NOMO-1 treated with DMSO at 0.1 percent for 48 hours (cell line): ENCODE measurements around the gene NTHL1.

ENCODE experiments used
- DNase-seq: peaks from one replicate; lab custom pipeline; 2025; ENCODE audit not compliant: unreplicated experiment; lab: John Stamatoyannopoulos, UW

NTHL1 gene

GRCh38 chr16:2066139-2066538, 18.5 kb upstream of the NTHL1 start:
- DNase-seq, result no peak

- DNase-seq, result no peak
These were observed 16.8 kb upstream of the NTHL1 start for GRCh38 chr16:2064368-2064945.

GRCh38 chr16:2063861-2064260, 16.2 kb upstream of the NTHL1 start:
- DNase-seq, result no peak

DNA sequence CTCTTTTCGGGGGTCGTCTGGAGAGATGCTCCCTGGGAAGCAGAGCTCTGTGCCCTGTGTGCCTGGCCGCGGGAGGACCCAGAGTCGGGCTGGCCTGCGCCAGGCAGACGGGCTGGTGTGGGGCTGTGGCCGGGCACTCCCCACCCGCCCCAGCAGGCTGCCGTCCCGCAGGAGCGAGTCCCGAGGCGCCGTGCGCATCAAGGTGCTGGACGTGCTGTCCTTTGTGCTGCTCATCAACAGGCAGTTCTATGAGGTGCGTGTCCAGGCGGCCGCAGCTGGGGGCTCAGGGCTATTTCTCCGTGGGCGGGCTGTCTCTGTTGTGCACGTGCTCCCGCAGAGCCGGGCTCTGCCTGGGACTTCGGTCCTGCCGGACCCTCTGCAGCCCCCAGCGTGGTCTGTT, 15.2 kb upstream of the NTHL1 start:
- no peak for DNase-seq

DNA sequence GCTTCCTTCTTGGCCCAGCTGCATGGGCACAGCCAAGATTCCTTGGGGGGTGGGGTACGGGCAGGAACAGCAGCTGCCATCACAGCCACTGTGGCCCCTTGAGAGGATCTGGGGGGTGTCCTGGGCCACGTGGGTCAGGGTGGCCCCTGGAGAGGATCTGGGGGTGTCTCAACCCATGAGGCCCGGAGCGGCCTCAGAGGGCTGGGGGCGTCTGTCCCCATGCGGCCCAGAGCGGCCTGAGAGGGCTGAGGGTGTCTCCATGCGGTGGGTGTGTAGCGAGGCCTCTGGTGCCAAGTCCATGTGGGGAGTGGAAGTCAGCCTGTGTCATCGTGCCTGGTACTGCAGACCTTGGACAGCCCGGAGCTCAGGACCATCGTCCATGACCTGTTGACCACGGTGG, 13.9 kb upstream of the NTHL1 start:
- no peak for DNase-seq

DNA sequence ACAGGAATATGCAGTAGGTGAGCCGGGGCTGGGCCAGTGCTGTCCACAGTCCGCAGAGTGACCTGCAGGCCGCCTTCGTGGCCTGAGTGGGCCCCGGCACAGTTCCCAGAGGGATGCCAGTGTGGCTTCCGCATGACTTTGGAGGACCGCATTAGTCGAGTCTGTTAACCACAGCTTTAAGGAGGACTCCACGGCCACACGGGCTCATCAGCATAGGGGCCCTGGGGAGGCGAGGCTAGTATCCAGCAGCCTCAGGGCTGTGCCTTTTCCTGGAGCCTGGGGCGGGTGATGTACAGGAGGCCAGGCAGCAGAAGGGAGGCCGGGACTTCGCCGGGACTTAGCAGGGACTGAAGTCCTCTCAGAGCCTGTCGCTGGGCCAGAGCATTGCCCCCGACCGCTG, 13.4 kb upstream of the NTHL1 start:
- DNase-seq, result no peak

- DNase-seq, result no peak
These were observed 12.7 kb upstream of the NTHL1 start for GRCh38 chr16:2060346-2060745.

DNA sequence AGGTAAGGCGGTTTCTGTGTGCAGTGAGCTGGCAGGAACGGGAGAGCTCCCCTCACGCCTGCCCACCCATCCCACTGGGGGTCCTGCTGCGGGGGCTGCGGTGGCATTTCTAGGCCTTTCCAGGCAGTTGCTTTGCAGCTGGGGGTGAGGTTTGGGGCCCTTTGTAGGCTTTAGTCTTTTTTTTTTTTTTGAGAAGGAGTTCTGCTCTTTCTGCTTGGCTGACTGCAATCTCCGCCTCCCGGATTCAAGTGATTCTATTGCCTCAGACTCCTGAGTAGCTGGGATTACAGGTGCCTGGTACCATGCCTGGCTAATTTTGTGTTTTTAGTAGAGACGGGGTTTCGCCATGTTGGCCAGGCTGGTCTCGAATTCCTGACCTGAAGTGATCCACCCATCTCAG, 11.2 kb upstream of the NTHL1 start:
- DNase-seq, result no peak

DNA sequence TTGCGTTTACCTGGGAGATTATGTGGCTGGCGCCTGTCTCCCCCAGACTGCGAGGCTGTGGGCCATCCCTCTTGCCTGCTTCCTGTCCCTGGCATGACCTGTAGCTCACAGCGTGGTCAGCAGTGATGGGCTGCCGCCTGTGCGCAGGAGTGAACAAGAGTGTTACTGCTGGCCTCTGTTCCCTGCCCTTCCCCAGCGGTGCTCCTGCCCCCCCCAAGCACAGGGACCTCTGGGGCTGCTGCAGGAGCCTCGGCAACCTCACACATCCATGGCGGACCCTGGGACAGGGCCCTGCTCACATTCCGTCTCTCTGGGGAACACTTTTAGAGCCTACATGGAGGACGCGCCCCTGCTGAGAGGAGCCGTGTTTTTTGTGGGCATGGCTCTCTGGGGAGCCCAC, 10.8 kb upstream of the NTHL1 start:
- no peak for DNase-seq

- DNase-seq, result no peak
These were observed 9.8 kb upstream of the NTHL1 start for GRCh38 chr16:2057438-2057837.

DNA sequence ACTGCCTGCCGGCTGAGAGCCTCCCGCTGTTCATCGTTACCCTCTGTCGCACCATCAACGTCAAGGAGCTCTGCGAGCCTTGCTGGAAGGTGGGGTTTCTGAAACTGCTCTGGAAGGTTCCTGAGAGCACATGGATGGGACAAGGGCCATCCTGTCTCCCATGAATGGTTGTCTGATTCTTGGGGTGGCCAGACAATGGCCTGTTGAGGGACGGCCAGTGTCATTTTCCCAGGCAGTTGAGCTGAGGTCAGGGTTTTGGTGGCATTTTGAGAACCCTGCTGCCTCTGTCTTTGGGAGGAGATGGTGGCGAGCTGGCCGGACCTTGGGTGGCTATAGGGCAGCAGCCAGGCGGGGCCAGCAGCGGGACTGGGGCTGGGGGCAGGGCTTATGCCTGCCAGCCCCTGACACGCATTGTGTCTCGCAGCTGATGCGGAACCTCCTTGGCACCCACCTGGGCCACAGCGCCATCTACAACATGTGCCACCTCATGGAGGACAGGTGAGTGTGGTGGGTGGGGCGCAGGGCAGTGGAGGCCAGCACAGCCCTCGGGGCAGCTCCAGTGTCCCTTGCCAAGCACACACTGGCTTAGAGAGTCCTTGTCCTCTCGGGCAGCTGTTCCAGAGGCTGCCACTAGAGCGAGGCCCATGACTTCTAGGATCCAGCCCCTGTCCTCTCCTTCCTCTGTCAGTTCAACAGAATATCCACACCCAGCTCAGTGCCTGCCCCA, 9.2 kb upstream of the NTHL1 start:
- no peak for DNase-seq

- DNase-seq, result no peak
These were observed 8.4 kb upstream of the NTHL1 start for GRCh38 chr16:2056077-2056476.

GRCh38 chr16:2054543-2055245, 7.1 kb upstream of the NTHL1 start:
- DNase-seq, result no peak

DNA sequence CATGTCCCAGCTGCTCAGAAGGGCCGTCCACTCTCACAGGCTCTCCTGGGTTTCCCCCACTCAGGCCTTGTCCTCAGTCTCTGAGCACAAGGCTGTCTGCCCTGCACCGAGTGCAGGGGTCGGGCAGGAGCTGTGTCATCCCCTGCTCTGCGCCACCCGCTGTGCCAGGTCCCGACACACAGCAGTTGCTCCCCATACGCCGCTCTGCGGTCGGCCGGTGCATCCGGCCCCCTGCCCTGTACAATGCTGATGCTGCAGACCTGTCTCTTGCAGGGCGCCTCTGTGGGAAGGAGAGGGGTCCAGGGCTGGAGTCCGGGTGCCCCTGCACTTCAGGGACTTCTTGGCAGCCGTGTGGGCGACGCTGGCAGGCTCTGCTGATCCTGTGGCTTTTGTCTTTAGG, 6.3 kb upstream of the NTHL1 start:
- no peak for DNase-seq

DNA sequence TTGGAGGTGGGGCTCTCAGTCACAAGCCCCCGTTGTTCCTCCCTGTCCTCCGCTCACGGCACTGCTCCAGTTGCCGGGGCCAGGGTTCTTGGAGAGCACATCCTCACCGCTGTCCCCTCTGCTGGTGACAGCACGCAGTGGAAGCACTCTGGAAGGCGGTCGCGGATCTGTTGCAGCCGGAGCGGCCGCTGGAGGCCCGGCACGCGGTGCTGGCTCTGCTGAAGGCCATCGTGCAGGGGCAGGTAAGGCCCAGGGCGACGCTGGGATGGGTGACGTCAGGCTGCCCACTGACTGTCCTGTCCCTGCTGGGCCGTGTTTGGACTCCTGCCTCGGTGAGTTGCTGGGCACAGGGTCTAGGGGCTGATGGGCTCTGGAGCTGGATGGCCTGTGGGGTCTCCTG, 5.6 kb upstream of the NTHL1 start:
- DNase-seq, result no peak

DNA sequence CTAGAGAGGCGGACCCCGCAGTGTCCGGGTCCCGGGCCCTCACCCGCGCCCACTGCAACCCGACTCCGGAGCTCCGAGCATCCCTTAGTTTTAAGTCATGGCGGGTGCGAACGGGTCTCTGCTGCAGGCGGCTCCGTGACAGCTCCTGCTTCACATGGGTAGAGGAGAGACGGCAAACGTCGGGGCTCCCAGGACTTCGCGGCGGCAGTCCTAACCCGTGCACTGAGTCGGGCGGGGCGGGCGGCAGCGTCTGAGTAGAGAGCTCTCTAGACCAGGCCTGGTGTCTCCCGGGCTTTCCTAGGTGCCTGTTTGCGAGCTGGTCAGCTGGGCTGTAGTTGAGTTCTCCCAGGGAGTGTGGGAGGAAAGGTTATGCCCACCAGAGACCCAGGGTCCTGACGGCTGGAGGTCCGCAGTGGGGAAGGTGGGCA, 496 bp upstream of the NTHL1 start:
- no peak for DNase-seq

- no peak for DNase-seq
These were observed 723 bp downstream of the NTHL1 start for GRCh38 chr16:2046893-2047329.

GRCh38 chr16:2045965-2046892, 1.4 kb downstream of the NTHL1 start:
- DNase-seq, result no peak

- DNase-seq, result no peak
These were observed 3.1 kb downstream of the NTHL1 start for GRCh38 chr16:2044541-2044940.

DNA sequence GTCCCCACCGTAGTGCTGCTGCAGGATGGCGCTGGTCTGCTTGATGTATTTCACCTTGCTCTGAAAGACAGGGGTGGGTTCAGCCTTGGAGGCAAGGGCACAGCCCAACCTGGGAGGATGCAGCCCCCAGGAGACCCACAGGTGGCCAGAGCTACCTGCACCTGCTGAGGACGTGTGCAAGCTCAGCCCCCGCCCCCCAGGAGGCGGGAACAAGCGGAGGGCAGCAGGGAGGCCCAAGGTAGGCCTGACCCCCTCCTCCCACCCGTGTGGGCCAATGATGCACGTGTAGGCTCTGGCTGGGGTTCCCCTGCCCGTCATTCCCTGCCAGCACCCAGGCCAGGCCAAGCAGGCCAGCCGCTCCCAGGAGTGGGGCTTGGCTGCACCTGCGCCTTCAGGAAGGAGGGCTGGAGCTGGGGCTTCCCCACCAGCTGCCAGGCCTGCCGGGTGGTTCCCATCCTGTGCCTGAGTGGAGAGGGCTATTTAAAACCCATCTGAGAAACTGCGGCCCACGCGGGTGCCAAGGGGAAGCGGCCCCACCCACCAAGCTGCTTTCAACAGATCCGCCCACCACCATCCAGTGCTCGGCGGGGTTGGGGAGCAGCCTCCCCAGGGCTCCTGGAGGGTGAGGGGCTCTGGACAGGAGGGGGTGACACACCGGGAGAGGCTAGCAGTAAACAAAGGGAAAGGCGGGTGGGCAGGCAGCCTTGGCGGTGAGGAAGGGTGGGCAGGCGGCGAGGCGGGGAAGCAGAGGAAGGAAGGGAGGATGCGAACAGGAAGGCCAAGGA, 3.8 kb downstream of the NTHL1 start:
- DNase-seq, result no peak
